ENCODE measurements around the gene NPDC1. TPM values are rescaled to one million over a fixed set of nuclear protein-coding genes. Genes with fewer than 3 reads are reported as not detected.

NPDC1 gene
- total RNA-seq, 1 donor from 2014 or later, result 61.1 TPM

DNA sequence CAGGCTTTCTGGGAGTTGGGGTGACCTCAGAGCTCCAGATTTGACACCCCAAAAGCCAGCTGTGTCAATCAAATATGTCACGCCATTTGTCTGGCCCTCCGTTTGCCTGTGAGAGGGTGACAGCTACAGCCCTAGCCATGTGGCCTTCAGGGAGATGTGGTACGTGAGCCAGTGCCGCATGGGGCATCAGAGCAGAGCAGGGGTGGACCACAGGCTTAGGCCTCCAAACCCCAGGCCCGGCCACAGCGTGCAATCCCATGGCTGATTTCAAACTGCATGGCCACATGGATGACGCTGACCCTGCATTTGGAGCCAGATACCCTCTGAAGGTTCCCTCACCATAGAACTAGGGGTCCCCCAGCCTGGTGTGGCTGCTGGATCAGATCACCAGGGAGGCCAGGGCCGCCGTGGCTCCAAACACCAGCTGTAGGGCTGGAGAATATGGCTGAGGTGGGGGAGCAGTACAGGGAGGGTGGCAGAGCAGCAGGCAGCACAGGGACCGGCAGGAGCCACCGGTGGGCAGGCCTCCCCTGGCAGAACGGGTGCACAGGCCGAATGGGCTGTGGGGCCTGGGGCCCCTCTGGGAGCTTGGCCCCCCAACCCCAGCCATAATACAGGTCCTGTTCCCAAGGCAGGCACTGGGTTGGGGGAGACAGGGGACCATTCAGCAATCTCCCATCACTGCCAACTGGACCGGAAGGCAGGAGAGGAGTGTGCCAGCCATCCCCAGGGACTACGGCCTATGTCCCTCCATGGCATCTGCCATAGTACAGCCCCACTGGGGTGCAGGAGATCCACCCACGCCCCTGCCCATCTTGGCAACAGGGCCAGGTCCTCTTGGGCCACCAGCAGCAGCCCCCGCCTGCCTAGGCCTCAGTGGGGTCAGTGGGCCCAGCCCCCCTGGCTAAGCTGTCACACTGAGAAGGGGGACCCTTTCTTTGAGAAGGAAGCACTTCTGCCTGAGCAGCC lies 22.8 kb upstream of the NPDC1 start:
- no peak for TF ChIP-seq CTCF (conservative IDR thresholded peaks at IDR 0.05)
- H3K27ac Mint-ChIP-seq (ENCODE audit: unreplicated experiment), result no peak overlapping the region
- peaks cover 18% of the 10 kb centered on the region for H3K27me3 Mint-ChIP-seq (ENCODE audit: low read depth)
- no peaks in the 10 kb centered on the region for H3K9me3 Mint-ChIP-seq
- H3K36me3 Mint-ChIP-seq (ENCODE audit: low read depth), result no peaks in the 10 kb centered on the region
- peak overlapping the region; percentile 80 for H3K4me3 Mint-ChIP-seq
- H3K4me1 Mint-ChIP-seq, result peaks cover 14% of the 10 kb centered on the region
- DNase-seq (ENCODE audit: low read depth, low spot score), result no peak

DNA sequence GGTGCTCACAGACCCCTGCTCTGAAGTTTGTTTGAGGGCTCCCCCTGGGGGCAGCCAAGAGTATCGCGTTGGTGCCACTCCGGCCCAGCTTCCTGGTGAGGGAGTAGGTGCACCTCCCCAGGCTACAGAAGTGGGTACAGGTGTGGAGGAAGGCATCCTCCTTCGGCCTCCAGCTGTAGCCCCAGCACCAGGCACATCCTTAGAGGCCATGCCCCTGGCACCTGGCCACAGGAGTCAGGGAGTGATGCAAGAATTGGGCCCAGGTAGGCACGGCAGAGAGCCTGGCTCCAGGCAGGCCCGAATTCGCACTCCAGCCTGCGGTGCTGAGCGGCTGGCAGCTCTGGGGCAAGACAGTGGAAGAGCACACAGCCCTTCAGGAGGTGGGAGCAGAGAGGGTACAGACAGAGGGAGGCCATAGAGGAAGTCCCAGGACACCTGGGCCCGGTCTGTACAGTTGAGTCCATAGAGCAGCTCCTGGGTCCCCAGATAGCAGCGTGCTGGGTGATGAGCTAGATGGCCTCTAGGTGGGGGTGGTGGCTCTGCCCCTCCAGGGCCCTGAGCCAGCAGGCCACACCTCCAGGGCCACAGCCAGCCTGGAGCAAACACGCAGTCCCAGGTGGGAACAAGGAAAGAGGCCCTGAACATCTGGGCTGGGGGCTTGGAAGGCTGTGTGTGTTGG lies 22.0 kb upstream of the NPDC1 start:
- peak; percentile 79 for TF ChIP-seq CTCF (conservative IDR thresholded peaks at IDR 0.05)
- Mint-ChIP-seq H3K27me3 (ENCODE audit: low read depth) (peaks cover 15% of the 10 kb centered on the region), H3K4me1 (peaks cover 14% of the 10 kb centered on the region), H3K36me3 (ENCODE audit: low read depth) (no peaks in the 10 kb centered on the region), H3K4me3 (peak overlapping the region; percentile 80), H3K27ac (ENCODE audit: unreplicated experiment) (no peak overlapping the region), H3K9me3 (no peaks in the 10 kb centered on the region)
- peak; percentile 80 for DNase-seq (ENCODE audit: low read depth, low spot score)

GRCh38 chr9:137066096-137066861 lies 20.3 kb upstream of the NPDC1 start:
- peaks cover 8% of the 10 kb centered on the region for H3K27me3 Mint-ChIP-seq (ENCODE audit: low read depth)
- peaks cover 11% of the 10 kb centered on the region for H3K4me1 Mint-ChIP-seq
- H3K4me3 Mint-ChIP-seq, result no peak overlapping the region
- no peaks in the 10 kb centered on the region for H3K36me3 Mint-ChIP-seq (ENCODE audit: low read depth)
- no peak for TF ChIP-seq CTCF (conservative IDR thresholded peaks at IDR 0.05)
- H3K27ac Mint-ChIP-seq (ENCODE audit: unreplicated experiment), result no peak overlapping the region
- no peak for DNase-seq (ENCODE audit: low read depth, low spot score)
- H3K9me3 Mint-ChIP-seq, result no peaks in the 10 kb centered on the region

GRCh38 chr9:137065336-137065967 lies 19.5 kb upstream of the NPDC1 start:
- no peak for TF ChIP-seq CTCF (conservative IDR thresholded peaks at IDR 0.05)
- H3K36me3 Mint-ChIP-seq (ENCODE audit: low read depth), result no peaks in the 10 kb centered on the region
- no peak for DNase-seq (ENCODE audit: low read depth, low spot score)
- no peak overlapping the region for H3K27ac Mint-ChIP-seq (ENCODE audit: unreplicated experiment)
- H3K4me1 Mint-ChIP-seq, result peaks cover 3% of the 10 kb centered on the region
- H3K27me3 Mint-ChIP-seq (ENCODE audit: low read depth), result peaks cover 9% of the 10 kb centered on the region
- no peak overlapping the region for H3K4me3 Mint-ChIP-seq
- H3K9me3 Mint-ChIP-seq, result no peaks in the 10 kb centered on the region

- Mint-ChIP-seq H3K4me3 (no peak overlapping the region), H3K36me3 (ENCODE audit: low read depth) (no peaks in the 10 kb centered on the region), H3K9me3 (no peaks in the 10 kb centered on the region), H3K27me3 (ENCODE audit: low read depth) (peaks cover 9% of the 10 kb centered on the region), H3K27ac (ENCODE audit: unreplicated experiment) (no peak overlapping the region), H3K4me1 (peaks cover 3% of the 10 kb centered on the region)
- no peak for DNase-seq (ENCODE audit: low read depth, low spot score)
- no peak for TF ChIP-seq CTCF (conservative IDR thresholded peaks at IDR 0.05)
Observed at GRCh38 chr9:137064880-137065164, 18.8 kb upstream of the NPDC1 start.

Data from neural crest cell (in vitro differentiated cells).